Stimulated activated CD4-positive, alpha-beta T cell treated with anti-CD3 and anti-CD28 coated beads, Interleukin-2, amount 100 ng/mL, for 24 hours (primary cell): ENCODE results near the gene CLEC18A.
"Not testable (repeated sequence)": the region's sequence is repeated elsewhere in the genome, so short reads cannot be mapped to it uniquely, and the experiment has no call there.

Experiments
- DNase-seq, 2 donors: peaks; one replicate each; pipeline ENCODE4 v3.0.0-alpha.2; 2020

Gene CLEC18A

DNA sequence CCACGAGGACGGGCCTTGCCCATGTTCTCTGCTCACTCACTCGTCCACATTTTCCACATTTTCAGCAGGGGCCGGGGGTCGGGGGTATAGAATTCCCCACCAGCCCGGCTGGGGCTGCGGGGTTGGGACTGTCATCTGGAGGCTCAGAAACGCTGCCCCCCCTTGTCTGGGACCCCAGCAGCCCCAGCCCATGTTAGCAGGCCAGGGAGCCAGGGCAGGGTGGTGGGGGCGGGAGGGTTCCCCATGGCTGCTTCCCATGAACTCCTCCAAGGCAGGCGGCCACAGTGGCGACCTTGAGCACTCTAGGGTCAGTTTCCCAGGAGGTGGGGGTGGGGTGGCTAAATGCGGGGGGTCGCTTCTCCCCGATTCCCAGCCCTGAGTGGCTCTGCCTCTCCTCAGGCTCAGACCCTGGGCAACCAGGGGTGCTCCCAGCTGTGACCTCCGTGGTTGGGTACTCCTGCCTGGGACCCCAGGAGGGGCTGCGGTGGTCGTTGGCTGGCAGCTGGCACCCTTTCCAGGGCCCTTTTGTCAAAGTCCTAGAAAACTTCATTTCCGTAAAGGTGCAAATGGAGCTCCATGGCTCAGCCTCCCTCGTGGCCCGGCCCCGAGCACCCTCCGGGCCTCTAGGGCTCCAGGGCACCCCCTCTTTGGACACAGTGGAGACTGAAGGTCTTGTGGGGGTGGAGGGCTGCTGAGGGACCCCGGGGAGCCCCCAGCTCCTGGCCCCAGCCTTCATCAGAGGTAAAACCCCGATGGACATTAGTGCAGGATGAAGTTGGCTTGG lies 1.6 kb downstream of the CLEC18A start:
- DNase-seq = not testable (repeated sequence)

DNA sequence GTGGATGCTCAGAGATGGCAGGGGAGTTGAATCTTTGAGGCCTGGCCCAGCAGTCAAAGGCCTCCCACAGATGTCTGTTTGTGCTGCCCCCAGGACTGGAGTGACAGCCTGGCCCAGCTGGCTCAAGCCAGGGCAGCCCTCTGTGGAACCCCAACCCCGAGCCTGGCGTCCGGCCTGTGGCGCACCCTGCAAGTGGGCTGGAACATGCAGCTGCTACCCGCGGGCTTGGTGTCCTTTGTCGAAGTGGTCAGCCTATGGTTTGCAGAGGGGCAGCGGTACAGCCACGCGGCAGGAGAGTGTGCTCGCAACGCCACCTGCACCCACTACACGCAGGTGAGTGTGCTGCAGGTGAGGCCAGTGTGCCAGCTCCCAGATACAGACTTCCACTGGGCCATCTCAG lies 3.1 kb downstream of the CLEC18A start:
- DNase-seq = not testable (repeated sequence)

DNA sequence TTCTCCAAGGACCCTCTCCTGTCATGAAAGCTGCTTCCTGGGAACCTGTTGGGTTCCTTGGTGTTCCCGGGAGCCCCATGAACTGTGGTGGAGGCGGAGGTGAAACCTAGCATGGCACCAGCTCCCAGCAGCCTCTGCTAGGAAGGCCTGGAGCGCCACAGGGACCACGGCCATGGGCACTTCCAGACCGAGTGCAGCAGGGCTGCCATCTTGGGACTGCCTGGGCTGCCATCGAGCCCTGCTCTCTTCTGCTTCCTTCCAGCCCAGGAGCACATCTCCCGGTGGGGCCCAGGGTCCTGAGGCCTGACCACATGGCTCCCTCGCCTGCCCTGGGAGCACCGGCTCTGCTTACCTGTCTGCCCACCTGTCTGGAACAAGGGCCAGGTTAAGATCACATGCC lies 12.2 kb downstream of the CLEC18A start:
- DNase-seq = not testable (repeated sequence)

DNA sequence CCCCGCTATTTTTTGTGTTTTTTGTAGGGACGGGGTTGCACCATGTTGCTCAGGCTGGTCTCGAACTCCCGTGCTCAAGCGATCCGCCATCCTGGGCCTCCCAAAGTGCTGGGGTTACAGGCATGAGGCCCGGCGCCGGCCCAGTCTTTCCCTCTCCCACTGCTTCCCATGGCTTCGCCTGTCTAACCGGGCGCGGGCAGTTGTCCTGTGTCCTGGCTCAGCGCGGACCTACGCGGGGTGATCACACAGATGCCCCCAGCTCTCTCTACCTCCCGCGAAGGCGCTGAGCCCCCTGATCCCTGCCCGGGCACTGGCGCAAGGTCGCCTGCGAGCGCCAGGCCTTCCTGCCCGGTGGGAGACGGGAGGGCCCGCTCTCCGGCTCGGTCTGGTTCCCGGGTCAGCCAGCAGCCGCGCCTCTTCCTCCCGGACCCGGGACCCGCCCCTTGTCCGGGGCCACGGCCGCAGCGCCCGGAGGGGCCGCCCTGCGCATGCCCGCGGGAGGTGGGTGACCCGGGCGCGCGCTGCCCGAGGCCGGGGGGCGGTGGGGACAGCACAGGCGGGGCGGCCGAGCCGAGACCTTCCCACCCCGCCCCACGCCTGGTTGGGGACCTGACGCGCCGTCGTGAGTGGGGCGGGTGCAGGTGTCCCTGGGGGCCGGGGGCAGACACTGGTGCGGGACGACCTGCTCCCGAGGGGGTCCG lies 14.0 kb downstream of the CLEC18A start:
- not testable (repeated sequence) for DNase-seq

DNA sequence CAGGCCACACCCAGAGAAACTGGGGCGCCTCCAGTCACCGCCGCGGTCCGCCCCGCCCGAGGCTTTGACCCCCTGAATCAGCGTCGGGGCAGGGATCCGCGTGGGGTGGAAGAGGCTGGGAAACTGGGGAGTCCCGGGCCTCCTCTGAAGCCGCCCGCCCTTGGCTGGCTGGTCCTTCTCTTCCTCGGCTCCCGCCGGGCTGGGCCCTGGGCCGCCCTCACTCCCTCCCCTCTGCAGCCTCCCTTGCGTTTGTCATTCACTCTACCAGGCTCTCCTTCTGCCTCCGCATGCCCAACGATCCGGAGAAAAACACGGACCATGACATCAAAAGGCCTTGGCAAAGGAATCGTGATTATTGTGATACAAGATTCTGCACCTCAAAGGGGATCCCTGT lies 14.5 kb downstream of the CLEC18A start:
- not testable (repeated sequence) for DNase-seq

DNA sequence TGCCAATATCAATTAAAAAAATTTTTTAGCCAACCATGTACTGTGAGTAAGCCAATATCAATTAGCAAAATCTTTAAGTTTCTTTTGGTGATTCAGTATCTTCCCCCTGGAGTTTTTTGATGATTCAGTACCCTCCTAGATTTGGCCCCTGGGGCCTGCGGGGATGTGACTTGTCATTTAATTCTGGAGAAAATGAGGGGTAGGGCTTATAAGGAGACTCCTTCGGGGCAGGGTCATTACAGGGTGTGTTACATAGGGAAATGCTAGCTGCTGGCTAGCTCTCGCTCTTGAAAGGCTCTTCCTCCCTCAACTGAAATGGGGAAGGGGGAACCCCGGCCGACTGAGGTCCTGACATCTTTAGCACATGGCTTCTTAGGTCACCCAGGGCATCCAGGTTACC lies 16.6 kb downstream of the CLEC18A start:
- not testable (repeated sequence) for DNase-seq

DNA sequence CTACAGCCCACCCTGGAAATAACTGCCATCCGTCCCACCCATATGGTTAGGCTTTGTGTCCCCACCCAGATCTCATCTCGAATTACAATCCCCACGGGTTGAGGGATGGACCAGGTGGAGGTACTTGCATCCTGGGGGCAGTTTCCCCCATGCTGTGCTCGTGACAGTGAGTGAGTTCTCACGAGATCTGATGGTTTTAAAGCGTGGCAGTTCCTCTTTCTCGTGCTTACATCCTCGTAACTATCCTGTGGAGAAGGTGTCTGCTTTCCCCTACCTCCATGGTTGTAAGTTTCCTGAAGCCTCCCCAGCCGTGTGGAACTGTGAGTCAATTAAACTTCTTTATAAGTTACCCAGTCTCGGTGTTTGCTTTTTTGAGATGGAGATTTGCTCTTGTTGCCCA lies 17.0 kb downstream of the CLEC18A start:
- not testable (repeated sequence) for DNase-seq

DNA sequence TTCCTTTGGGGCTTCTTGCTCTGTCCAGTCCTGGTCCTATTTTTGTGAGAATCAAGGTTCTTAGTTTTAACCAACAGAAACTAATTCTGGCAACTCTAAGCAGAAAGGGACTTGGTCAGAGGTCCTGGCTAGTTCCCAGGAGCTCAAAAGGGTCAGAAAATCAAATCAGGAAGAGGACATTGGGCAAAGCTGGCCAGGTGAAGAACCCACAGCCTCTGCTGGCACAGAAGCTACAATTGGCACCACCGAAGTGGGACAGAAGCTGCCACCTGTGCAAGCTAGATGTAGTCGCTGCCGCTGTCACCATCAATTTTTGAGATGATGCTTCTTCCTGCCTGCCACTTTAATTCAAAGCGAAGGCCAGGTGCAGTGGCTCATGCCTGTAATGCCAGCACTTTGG lies 18.5 kb downstream of the CLEC18A start:
- not testable (repeated sequence) for DNase-seq

DNA sequence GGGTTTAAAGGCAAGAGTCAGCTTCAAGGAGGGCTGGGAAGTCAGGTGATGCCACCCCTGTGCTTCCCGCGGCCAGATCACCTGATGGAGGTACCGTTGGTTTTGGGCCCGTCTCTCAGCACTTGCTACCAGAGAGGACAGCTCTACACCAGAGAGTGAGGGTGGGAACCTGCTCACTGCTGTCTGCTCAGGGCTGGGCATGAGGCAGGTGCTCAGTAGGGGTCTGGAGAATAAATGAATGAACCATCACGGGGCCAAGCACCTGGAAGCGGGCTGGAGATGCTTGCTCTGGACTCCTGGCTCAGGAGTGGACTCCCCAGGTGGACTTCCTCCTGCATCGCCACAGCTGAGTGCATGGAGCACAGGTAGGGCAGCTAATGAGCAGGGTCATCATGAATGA lies 21.0 kb downstream of the CLEC18A start:
- DNase-seq = not testable (repeated sequence)

DNA sequence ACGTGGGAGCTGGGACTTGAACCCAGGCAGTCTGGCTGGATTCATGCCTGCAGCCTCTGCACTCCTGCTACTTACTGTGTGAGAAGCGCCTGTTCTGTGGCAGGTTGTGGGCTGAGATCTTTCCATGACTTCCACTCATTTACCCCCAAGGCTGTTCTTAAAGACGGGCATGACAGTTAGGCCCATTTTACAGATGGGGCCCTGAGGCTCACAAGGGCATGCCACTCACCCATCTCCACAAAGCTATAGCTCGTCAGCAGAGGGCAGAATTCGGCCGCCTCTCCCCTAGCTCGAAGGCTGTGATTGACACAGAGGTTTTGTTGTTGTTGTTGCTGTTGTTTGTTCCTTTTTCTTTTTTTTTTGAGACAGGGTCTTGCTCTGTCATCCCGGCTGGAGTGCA lies 21.8 kb downstream of the CLEC18A start:
- not testable (repeated sequence) for DNase-seq

DNA sequence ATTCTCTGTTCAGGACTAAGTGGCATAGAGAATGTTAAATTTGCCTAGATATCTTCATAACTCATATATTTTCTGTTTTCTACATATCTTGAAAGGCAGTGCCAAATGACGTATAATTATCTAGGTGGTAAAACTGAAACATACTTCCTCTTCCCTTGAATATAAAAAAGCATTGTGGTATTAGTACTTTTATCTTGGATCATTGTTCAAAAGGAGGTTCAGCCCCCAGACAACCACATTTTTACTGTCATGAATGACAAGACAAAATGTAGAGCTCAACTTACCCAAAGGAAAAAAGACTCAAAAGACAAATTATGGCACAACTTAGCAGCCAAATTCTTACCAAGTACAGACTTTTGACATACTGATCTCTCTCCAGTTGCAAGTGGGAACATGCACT lies 34.1 kb downstream of the CLEC18A start:
- DNase-seq = not testable (repeated sequence)

DNA sequence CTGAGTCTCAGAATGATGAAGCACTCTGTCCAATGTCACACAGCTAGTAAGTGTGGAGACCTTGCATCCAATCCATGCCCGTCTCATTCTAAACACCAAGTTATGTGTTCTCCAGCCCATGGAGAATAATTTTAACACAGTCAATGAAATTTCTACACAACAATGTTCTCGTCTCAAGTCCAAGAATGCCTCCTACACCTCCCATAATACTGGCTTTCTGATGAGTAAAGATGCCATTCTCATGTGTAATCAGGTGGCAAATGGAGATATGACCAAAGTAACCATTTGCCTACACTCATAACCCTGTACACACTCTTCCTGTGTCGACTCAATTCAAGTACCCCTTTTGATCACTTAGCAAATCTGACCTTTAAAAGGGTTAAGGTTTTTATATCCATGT lies 46.8 kb downstream of the CLEC18A start:
- DNase-seq = not testable (repeated sequence)

DNA sequence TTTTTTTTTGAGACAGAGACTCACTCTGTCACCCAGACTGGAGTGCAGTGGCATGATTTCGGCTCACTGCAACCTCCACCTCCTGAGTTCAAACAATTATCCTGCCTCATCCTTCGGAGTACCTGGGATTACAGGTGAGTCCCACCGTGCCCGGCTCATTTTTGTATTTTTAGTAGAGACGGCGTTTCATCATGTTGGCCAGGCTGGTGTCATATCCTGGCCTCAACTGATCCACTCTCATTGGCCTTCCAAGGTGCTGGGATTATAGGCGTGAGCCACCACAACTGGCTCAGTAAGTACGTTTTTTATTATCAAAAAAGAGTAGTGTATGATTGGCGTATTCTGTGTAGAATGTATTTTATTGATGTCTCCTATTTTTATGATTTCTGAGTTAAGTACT lies 48.7 kb downstream of the CLEC18A start:
- DNase-seq = not testable (repeated sequence)

DNA sequence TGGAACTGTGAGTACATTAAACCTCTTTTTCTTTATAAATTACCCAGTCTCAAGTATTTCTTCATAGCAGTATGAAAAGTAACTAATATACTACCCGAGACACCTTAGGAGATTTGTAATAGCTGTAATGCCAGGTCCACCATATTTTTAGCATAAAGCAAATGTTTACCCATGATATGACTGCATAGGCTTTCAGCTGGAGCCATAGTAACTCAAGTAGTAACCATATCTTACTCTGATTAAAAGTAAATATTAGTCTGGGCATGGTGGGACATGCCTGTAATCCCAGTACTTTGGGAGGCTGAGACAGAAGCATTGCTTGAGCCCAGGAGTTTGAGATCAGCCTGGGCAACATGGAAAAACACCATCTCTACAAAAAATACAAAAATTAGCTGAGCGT lies 52.4 kb downstream of the CLEC18A start:
- not testable (repeated sequence) for DNase-seq

DNA sequence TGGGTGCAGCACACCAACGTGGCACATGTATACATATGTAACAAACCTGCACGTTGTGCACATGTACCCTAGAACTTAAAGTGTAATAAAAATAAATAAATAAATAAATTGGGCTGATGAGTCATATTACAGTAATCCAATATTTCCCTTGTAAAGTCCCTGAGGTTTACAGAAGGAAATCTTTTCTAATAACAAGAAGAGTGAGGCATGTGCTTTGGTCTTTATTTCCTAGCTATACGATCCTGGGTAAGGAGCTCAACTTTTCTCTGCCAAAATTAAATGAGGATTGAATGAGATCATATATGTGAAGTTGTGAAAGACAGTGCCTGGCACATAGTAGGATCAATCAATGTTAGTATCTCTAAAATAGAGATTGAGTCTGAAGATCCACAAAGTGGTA lies 57.5 kb downstream of the CLEC18A start:
- DNase-seq = not testable (repeated sequence)

DNA sequence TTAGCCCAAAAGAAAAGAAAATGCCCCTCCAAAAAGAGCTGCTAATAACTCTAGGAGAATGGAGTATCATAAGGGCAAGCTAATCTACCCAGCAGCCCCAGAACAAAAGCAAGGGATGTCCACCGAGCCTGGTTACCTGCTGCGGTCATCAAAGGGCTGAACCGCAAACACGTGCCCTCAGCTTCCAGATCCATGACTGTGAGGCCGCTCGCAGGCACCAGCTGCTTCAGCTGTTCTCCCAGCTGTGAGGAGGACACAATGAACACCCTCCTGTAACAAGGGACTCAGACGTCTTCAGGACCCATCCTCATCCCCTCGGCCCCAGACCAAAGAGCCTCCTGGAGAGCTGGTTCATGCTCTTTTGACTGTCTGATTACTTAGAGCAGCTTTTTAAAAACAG lies 59.5 kb downstream of the CLEC18A start:
- not testable (repeated sequence) for DNase-seq

DNA sequence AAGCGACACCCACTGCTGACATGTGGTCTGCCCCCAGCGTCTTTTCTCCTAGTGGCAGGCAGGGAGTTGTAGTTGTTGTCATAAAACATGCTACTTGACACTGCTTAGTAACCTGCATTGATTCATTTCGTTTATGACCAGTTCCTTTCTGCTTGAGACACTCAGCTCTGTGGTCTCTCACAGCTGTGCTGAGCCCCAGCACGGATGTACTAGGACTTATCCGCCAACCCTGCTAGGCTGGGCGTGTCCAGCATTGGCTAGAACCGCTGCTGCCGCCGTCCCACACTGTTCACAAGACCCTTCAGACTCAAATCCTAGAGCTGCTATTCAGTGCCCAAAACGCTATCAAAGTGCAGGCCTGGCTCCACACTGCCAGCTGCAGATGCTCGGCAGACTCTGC lies 60.0 kb downstream of the CLEC18A start:
- DNase-seq = not testable (repeated sequence)

DNA sequence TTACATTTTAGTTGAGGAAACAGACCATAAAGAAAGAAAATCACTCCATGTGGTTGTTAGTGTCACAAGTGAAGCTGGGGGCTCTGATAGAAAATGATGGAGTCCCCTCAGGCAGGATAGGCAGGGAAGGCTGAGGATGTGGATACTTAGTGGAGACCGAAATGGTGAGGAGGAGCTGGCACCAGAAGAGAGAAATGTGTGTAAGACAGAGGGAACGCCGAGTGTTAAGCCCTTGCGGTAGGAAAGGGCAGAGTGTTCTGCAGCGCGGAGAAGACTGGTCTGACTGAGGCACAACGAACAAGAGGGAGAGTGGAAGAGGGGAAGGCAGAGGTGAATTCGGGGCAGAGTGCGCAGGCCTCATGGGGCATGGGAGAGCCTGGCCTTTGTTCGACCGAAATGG lies 61.2 kb downstream of the CLEC18A start:
- not testable (repeated sequence) for DNase-seq

DNA sequence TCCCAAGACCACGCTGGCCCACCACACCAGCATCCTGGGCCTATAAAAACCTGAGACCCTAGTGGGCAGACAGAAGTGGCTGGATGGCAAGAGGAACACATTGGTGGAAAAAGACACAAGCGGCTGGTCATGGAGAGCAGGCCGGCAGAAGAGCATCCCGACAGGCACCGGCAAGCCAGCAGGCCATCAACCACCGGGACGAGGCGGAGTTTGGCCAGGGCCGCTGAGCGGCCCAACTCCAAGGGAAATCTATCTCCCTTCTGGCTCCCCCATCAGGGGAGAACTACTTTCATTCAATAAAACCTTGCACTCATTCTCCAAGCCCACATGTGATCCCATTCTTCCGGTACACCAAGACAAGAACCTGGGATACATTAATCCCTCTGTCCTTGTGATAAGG lies 61.8 kb downstream of the CLEC18A start:
- DNase-seq = not testable (repeated sequence)
